Stimulated activated CD4-positive, alpha-beta T cell treated with anti-CD3 and anti-CD28 coated beads, Interleukin-2, amount 100 ng/mL, for 4 hours (primary cell): Measurements from ENCODE around the gene ZC3H12A.

Experiments used
- DNase-seq: peaks from one replicate; pipeline ENCODE4 v3.0.0-alpha.2; 2020; ENCODE audit warnings: low read depth

Gene ZC3H12A

GRCh38 chr1:37455516-37455915 is 18.9 kb upstream of the ZC3H12A start:
- DNase-seq = no peak

GRCh38 chr1:37456614-37457013 is 17.8 kb upstream of the ZC3H12A start:
- DNase-seq = no peak

- no peak for DNase-seq
Measured at GRCh38 chr1:37458551-37458950, 15.8 kb upstream of the ZC3H12A start.

GRCh38 chr1:37461698-37462436 is 12.5 kb upstream of the ZC3H12A start:
- DNase-seq = no peak

GRCh38 chr1:37464443-37464842 is 9.9 kb upstream of the ZC3H12A start:
- no peak for DNase-seq

- DNase-seq = no peak
Measured at GRCh38 chr1:37465593-37466517, 8.5 kb upstream of the ZC3H12A start.

GRCh38 chr1:37468037-37468436 is 6.3 kb upstream of the ZC3H12A start:
- DNase-seq = no peak

- DNase-seq = no peak
Measured at GRCh38 chr1:37469386-37469785, 5.0 kb upstream of the ZC3H12A start.

- no peak for DNase-seq
Measured at GRCh38 chr1:37471345-37472231, 2.8 kb upstream of the ZC3H12A start.

- no peak for DNase-seq
Measured at GRCh38 chr1:37472281-37472680, 2.1 kb upstream of the ZC3H12A start.

GRCh38 chr1:37472994-37473393 is 1.4 kb upstream of the ZC3H12A start:
- DNase-seq = no peak

- no peak for DNase-seq
Measured at GRCh38 chr1:37473431-37474045, 842 bp upstream of the ZC3H12A start.

- DNase-seq = no peak
Measured at GRCh38 chr1:37474697-37475379, 458 bp downstream of the ZC3H12A start.

- DNase-seq = no peak
Measured at GRCh38 chr1:37475380-37476086, 1.2 kb downstream of the ZC3H12A start.

- no peak for DNase-seq
Measured at GRCh38 chr1:37476087-37476452, 1.7 kb downstream of the ZC3H12A start.

GRCh38 chr1:37476460-37477197 is 2.2 kb downstream of the ZC3H12A start:
- no peak for DNase-seq

- DNase-seq = peak; percentile 89
Measured at GRCh38 chr1:37477198-37477931, 3.0 kb downstream of the ZC3H12A start.

- DNase-seq = no peak
Measured at GRCh38 chr1:37477946-37478345, 3.6 kb downstream of the ZC3H12A start.

- DNase-seq = peak; percentile 48
Measured at GRCh38 chr1:37478451-37478881, 4.1 kb downstream of the ZC3H12A start.
